Measurements from ENCODE around the gene TSPAN5.

The TSPAN5 gene

DNA sequence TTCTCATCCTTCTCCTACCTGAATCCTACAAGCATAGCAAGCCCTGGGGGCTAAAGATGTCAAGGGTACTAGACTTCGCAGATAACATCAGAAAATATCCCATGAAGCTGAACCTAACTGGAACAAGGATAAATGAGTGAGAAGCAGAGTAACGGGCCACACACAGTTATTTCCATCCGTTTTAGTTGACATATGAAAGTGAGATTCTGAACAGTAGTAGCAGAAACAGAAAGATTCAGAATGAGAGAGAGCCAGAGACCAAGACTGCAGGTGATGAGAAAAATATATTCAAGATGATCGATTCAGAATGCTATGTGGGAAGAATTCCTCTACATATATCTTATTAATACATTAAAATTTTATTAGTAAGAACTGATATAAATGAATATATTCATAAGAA is 165.1 kb downstream of the TSPAN5 start:
- TF ChIP-seq ZNF549 (tag by site-specific recombination; IDR thresholded peaks at IDR 0.05) (no peak), ZNF121 (tag by site-specific recombination; IDR thresholded peaks at IDR 0.05) (no peak), ZNF777 (tag by site-specific recombination; IDR thresholded peaks at IDR 0.05; ENCODE audit: borderline replicate concordance) (no peak), SP2 (tag by site-specific recombination; IDR thresholded peaks at IDR 0.05) (no peak), ZNF791 (tag by site-specific recombination; IDR thresholded peaks at IDR 0.05) (no peak), MZF1 (tag by site-specific recombination; IDR thresholded peaks at IDR 0.05; ENCODE audit: borderline replicate concordance) (no peak)
- TF ChIP-seq, protein P1, sequence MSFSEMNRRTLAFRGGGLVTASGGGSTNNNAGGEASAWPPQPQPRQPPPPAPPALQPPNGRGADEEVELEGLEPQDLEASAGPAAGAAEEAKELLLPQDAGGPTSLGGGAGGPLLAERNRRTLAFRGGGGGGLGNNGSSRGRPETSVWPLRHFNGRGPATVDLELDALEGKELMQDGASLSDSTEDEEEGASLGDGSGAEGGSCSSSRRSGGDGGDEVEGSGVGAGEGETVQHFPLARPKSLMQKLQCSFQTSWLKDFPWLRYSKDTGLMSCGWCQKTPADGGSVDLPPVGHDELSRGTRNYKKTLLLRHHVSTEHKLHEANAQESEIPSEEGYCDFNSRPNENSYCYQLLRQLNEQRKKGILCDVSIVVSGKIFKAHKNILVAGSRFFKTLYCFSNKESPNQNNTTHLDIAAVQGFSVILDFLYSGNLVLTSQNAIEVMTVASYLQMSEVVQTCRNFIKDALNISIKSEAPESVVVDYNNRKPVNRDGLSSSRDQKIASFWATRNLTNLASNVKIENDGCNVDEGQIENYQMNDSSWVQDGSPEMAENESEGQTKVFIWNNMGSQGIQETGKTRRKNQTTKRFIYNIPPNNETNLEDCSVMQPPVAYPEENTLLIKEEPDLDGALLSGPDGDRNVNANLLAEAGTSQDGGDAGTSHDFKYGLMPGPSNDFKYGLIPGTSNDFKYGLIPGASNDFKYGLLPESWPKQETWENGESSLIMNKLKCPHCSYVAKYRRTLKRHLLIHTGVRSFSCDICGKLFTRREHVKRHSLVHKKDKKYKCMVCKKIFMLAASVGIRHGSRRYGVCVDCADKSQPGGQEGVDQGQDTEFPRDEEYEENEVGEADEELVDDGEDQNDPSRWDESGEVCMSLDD (tag by site-specific recombination; IDR thresholded peaks at IDR 0.05): no peak
- no peaks in the 10 kb centered on the region for H3K36me3 ChIP-seq (ENCODE audit: control insufficient read depth in 2 of 2, insufficient read depth in 1 of 2, low read length in 2 of 2)
- no peak overlapping the region for H3K4me3 ChIP-seq (ENCODE audit: low read depth, low read length)
- ChIA-PET CTCF (no interaction called here), POLR2A (no interaction called here)
- no peaks in the 10 kb centered on the region for H3K4me1 ChIP-seq (ENCODE audit: control insufficient read depth, insufficient read depth, low read length)
- no peak overlapping the region for H3K27ac ChIP-seq (ENCODE audit: extremely low read depth, low read depth, low read length)
- no peaks in the 10 kb centered on the region for H3K9me3 ChIP-seq (ENCODE audit: control insufficient read depth, insufficient read depth, low read depth, low read length)

GRCh38 chr4:98491899-98492559 is 166.4 kb downstream of the TSPAN5 start:
- Histone ChIP-seq H3K27ac (ENCODE audit: extremely low read depth, low read depth, low read length) (no peak overlapping the region), H3K4me1 (ENCODE audit: control insufficient read depth, insufficient read depth, low read length) (no peaks in the 10 kb centered on the region), H3K36me3 (ENCODE audit: control insufficient read depth in 2 of 2, insufficient read depth in 1 of 2, low read length in 2 of 2) (no peaks in the 10 kb centered on the region), H3K4me3 (ENCODE audit: low read depth, low read length) (no peak overlapping the region), H3K9me3 (ENCODE audit: control insufficient read depth, insufficient read depth, low read depth, low read length) (no peaks in the 10 kb centered on the region)
- ChIA-PET CTCF (no interaction called here), POLR2A (no interaction called here)
- no peak for TF ChIP-seq ZBTB20 (tag by site-specific recombination; IDR thresholded peaks at IDR 0.05)
- TF ChIP-seq YY1 (tag by site-specific recombination; IDR thresholded peaks at IDR 0.05): no peak
- TF ChIP-seq ZNF324 (tag by site-specific recombination; IDR thresholded peaks at IDR 0.05): no peak
- no peak for TF ChIP-seq SALL2 (tag by site-specific recombination; IDR thresholded peaks at IDR 0.05; ENCODE audit: borderline replicate concordance)
- TF ChIP-seq, protein P2, sequence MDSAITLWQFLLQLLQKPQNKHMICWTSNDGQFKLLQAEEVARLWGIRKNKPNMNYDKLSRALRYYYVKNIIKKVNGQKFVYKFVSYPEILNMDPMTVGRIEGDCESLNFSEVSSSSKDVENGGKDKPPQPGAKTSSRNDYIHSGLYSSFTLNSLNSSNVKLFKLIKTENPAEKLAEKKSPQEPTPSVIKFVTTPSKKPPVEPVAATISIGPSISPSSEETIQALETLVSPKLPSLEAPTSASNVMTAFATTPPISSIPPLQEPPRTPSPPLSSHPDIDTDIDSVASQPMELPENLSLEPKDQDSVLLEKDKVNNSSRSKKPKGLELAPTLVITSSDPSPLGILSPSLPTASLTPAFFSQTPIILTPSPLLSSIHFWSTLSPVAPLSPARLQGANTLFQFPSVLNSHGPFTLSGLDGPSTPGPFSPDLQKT (IDR thresholded peaks at IDR 0.05; ENCODE audit: borderline replicate concordance, low read depth, low read length): no peak
- no peak for TF ChIP-seq ZNF280C (tag by site-specific recombination; IDR thresholded peaks at IDR 0.05)
- TF ChIP-seq, protein P3, sequence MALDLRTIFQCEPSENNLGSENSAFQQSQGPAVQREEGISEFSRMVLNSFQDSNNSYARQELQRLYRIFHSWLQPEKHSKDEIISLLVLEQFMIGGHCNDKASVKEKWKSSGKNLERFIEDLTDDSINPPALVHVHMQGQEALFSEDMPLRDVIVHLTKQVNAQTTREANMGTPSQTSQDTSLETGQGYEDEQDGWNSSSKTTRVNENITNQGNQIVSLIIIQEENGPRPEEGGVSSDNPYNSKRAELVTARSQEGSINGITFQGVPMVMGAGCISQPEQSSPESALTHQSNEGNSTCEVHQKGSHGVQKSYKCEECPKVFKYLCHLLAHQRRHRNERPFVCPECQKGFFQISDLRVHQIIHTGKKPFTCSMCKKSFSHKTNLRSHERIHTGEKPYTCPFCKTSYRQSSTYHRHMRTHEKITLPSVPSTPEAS (tag by site-specific recombination; IDR thresholded peaks at IDR 0.05): no peak
- TF ChIP-seq ZNF23 (tag by site-specific recombination; IDR thresholded peaks at IDR 0.05; ENCODE audit: borderline replicate concordance): no peak
- TF ChIP-seq MEIS1 (CRISPR knock-in tag; IDR thresholded peaks at IDR 0.05; ENCODE audit: borderline replicate concordance): no peak

Data from HEK293 (cell line).